T-helper 1 cell (primary cell): ENCODE data around the gene AAK1.
"Not testable (repeated sequence)": the region's sequence is repeated elsewhere in the genome, so short reads cannot be mapped to it uniquely, and the experiment has no call there.

Experiments
- DNase-seq, 5 donors: peaks; one replicate each; pipeline ENCODE4 v3.0.0-alpha.2; 2012 to 2020

The AAK1 gene

DNA sequence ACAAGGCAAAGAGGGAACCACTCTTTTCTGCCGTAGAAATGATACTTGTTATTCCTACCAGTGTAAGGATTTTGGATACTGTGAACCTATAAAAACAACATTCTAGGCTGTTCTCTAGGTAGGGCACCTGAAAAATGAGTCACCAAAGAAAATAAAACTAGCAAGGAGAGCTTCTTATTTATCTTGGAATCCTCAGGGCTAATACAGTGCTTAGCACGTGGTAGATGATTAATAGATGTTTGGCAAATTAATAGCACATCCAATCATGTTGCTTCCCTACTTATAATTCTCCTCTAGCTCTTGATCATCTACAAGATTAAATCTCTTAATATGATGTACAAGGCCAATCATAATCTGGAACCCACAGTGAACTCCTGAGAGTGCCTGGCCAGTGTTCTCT lies 73.1 kb downstream of the AAK1 start:
- DNase-seq, result no peak

DNA sequence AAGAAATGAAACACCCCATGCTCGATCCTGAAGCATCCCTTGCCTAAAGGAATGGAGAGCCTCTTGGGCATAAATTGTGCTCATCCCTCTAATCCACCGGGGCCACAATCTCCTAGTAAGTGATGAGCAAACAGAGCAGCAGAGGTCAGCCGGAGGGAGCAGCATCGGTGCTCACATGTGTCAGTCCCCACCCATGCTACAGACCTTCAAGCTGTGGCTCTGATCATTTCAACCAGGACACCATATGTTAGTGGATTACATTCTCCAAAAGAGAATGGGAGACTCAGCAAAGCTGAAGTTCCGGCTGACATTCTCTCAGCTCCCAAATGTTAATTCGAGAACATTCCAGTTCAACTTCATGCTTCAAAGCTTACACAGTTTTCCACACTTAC lies 75.6 kb downstream of the AAK1 start:
- DNase-seq, result no peak

DNA sequence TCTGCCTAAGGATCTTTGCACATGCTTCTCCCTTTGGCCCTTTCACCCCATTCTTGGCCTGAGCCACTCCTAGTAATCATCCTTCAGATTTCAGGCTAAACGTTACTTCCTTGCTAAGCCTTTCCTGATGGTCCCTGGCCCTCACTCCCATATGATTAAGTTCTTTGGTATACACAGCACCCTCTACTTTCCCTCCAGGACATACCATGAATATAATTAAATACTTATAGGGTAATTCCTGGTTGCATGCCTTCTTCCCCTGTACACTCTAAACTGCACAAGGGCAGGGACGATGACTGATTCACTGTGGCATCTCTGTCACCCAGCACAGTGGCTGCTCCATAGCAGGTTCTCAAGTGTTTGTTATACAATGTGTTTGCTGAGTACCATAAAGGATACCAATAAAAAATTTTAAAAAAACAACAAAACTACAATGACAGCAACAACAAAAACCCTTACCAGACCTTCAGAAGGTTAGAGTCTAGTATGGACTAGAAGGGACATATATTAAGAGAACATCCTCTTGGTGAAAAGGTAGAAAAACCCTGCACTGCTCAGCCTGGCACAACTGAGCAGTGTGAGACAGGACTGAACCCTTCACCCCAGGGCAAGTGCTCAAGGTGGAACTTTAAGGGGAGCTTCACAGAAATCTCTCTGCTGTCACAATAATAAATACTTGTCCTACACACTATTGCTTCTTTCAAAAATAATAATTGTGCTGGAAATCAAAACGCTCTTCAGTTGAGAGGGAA lies 76.2 kb downstream of the AAK1 start:
- no peak for DNase-seq

DNA sequence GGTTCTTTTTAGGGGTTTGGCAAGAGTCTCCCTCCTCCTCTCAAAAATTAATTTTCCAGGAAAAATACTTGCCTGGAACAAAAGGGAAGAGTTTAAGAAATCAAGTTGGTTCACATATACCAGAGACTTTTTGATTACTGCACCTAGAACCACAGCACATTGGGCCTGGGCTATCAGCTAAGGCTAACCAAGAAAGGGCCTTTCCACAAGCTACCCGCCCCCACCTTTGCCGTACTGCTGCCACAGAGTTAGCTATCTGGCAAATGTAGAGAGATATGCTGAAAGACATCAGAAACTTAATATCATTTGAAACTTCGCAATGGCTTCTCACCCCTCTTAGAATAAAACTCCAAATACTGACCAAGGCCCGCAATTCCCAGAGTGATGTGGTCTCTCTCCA lies 76.9 kb downstream of the AAK1 start:
- DNase-seq, result no peak

DNA sequence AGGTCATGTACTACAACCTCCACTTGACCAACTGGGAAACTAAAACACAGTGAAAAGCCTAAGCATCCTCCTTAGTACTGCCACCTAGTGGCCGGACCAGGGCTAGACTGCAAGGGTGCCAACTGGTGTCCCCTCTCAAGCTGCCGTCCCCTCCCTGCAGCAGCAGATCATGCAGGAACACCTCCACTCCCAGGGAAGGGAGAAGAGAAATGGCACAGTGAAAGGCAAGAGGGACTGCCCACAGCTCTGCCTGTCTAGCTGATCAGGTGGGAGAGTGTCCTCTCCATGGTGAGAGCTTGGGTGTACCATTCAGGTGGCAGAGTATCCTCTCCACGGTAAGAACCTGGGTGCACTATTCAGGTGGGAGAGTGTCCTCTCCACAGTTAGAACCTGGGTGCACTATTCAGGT lies 78.1 kb downstream of the AAK1 start:
- peak; percentile 29 to 63 (median 49) for DNase-seq

DNA sequence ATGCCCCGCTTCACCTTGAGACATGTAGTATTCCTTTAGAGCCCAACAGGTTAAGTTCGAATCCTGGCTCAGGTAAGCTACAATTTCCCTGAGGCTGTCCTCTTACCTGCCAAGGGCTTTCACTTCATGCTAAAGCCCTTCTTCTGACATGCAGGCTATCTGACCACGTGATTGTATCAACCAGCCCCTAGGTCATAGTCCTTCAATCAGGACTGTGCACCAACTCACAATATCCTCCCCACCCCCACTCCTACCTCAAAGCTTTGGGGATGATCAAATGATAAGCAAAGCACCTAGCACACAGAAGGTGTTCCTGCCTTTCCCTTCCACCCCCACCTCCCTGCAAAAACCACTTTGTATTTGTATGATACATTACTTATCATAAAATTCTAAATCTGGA lies 78.9 kb downstream of the AAK1 start:
- no peak for DNase-seq

DNA sequence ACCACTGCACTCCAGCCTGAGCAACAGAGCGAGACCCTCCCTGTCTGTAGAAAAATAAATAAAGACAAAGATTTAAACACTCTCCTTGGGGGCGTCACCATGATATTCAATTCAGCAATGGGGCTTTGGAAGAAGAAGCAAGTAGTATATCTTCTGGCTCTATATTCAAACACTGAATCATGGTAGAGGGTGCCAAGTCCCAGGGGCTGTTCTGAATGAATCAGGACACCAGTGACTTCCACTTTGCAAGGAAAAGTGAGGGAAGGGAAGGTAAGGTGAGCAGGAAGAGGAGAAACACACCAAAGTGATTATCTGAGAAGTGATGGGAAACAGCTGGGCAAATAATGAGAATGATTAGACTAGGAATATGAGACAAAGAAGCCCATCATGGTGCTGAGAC lies 80.5 kb downstream of the AAK1 start:
- DNase-seq, result no peak

DNA sequence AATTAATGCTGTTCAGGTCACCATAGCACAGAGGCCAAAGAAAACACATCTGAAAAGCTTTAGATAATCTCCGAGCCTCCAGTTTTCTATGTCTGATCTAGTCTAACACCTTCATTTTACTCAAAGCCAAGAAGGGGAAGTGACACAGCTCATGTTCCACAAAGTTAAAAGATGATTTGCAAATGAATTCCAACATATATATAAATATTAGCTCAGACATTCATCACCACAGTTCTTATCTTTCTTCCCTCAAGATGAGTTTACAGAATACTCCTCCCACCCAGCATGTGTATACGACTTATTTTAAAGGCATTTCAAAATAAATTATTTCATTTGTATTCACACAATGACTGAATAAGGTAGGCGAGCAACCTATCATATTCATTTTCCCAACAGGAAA lies 82.4 kb downstream of the AAK1 start:
- DNase-seq, result no peak

DNA sequence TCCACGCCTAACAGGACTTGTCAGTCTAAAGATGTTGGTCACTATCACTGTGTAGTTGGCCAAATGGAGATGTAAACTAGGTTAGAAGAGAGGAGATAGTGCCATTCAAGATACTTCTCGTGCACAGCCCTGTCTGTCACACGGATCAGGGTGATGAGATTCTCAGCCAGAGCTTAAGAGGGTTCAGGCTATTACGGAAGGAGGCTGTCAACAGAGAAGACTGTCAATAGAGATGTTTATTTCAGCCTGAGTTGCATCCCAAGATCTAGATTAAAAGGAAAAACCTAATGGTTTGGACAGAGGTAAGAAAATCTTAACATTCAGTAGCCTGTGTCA lies 83.4 kb downstream of the AAK1 start:
- no peak for DNase-seq

DNA sequence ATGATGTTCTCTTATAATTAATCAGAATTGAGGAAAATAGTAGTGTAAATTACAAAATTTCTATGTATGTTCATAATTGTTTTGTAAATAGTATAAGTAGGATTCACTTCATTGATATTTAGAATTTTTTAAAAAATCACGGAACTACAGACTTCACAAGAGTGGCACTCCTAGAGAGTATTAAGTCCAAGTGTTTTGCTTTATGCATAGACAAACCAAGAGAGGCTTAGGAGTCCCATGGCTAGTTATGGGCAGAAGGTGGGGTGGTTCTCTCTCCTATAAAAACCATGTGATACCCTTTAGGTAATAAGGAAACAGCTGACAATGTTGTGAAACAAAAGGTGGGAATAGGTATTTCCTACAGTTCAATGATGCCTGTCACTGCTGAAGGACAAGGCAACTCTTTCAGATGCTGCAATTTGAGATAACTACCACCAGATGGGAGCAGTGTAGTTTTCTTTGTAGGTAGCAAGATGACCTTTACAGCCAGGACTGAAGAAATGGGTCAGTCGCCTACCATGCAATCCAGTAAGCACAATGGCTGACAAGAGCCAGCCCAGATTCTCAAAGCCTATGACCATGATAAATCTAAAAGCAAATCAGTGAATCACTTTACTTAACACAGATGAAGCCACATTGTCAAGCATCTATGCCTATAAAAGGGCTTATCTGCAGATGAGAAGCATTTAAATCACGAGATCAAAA lies 83.9 kb downstream of the AAK1 start:
- DNase-seq, result peak in 1 of 5 donors; percentile 45

DNA sequence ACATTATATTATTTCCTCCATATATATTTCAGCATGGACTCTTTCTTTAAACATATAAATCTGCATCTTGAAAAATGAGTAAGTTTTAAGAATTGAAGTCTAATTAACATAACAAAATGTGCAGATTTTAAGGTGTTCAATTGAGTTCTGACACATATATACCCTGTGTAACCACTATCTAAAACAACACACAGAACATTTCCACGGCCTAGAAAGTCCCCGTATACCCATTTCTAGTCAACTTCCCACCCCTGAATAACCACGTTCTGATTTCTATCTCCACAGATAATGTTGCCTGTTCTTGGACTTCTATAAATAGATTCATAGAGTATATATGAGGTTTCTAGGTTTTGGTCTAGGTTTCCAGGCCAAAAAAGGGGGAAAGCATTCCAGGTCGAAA lies 87.5 kb downstream of the AAK1 start:
- DNase-seq, result no peak

DNA sequence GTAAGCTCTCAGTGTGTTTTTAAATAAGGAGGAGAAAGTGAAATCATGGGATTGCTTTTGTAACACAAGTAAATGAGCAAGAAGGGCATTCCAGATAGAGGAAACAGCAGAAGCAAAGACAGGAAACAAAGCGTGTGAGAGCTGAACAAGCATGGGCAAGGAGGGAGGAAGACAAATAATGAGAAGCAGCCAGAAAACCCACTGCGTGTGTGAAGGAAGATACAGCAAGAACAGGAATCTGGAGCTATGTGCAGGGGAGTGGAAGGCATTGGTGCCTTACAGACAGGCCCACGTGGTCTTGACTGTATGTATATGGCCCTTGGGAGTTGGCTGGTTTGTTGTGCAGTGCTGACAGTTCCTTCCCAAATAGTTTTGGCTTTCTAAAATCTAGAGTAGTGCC lies 88.6 kb downstream of the AAK1 start:
- DNase-seq, result no peak

DNA sequence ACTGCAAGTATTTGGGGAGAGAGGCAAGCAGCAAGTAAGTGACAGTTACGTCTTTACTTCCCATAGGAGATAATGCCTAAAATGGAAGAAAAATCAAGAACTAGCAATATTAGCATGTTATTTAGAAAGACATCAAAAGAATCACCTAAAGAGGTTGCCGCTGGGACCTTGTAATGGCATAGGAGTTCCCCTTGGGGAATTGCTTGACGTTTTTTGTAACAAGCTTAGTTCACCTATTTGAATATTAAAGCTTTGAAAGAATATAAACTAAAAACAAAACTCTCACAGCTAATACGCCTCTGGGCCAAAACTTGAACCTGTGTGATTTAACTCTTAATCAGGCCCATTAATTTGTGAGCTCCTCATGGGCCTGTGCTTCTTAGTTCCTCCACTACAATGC lies 89.0 kb downstream of the AAK1 start:
- DNase-seq, result no peak

DNA sequence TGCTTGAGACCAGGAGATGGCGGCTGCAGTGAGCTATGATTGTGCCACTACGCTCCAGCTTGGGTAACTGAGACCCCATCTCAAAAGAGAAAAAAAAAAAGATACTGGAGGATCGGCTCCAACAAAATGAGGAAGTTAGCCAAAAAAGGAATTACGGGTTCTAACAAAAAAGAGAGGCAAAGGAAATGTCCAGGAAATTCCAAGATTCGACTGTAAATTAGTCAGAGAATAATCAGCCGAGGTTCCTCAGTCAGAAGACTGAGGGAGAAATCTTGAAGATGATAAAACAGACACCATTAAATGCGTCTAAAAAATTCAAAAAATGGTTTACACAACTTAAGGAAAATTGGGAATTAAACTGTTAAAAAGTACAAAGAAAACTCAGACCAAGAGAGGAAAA lies 89.5 kb downstream of the AAK1 start:
- no peak for DNase-seq

DNA sequence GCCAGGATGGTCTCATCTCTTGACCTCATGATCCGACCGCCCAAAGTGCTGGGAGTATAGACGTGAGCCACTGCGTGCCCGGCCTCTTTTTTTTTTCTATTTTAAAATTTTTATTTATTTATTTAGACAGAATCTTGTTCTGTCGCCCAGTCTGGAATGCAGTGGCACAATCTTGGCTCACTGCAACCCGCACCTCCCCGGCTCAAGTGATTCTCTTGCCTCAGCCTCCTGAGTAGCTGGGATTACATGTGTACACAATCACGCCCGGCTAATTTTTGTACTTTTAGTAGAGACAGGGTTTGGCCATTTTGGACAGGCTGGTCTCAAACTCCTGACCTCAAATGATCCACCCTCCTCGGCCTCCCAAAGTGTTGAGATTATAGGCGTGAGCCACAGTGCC lies 93.0 kb downstream of the AAK1 start:
- DNase-seq, result not testable (repeated sequence)

DNA sequence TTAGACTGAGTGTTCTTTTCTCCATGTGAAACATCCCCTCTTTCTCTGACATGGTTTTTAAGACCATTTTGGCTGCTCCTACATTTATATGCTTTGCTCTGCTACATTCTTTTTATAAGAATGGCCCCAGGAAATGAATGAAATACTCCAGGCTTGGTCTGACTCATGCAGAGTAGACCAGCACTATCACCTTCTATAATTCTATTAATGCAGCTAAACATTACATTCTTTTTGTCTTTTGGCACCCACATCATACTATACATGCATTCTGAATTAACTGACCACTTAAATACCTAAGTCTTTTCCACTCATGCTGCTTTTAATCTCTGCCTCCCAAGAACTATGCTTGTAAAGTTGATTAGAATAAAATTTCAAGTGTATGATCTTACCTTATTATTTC lies 94.1 kb downstream of the AAK1 start:
- no peak for DNase-seq

DNA sequence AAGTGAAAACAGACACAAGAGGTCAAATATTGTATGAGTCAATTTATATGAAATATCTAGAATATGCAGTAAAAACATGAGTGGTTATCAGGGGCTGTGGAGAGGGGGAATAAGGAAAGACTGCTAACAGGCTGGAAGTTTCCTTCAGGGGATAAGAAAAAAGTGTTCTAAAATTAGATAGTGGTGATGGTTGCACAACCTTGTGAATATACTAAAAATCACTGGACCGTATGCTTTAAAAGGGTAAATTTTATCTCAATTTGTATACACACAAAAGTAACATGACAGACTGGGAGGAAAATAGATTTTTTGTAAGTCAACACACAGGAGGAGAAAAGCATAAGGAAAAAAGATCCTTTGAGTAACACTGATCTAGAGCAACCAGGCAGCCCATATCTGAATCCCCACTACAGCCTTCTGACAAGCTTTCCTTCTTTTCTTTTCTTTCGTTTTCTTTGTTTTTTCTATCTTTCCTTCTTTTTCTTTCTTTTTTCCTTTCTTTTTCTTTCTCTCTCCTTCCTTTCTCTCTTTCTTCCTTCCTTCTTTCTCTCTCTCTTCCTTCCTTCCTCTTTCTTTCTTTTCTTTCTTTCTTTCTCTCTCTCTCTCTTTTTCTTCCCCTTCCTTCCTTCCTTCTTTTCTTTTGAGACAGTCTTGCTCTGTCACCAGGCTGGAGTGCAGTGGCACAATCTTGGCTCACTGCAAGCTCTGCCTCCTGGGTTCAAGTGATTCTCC lies 95.4 kb downstream of the AAK1 start:
- no peak for DNase-seq

DNA sequence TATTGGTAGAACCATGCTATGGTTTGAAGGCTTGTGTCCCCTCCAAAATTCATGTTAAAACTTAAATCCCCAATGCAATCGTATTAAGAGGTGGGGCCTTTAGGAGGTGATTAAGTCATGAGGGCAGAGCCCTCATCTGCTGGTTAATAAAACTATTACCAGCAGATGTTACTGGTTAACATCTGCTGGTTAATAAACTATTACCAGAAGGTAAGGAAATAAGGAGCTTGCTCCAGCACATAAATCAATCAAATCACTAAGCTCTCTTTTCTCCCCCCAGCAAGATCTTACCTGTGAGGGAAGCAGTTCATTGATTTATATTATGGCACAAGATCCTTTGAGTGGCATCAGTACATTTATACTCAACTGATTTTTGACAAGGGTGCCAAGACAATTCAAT lies 96.9 kb downstream of the AAK1 start:
- DNase-seq, result no peak

DNA sequence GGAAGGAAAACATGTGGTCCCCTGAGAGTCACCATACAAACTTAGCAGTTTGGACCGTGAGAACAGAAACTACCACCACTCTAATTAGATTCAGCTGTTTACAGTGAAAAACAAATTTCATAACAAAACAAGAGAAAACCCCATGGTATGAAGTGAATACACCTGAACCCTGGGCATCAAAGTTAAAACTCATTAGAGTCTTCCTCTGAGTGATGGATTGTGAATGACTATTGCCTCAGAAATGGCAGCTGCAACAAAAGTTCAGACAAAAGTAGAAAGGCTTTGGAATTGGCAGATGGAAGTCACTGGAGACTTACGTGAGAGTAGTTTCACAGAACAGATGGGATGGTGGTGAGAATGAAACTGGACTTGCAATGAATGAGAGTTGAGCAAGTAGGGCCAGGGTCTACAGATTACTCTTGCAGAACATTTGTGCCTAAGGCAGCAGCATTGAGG lies 98.0 kb downstream of the AAK1 start:
- no peak for DNase-seq

DNA sequence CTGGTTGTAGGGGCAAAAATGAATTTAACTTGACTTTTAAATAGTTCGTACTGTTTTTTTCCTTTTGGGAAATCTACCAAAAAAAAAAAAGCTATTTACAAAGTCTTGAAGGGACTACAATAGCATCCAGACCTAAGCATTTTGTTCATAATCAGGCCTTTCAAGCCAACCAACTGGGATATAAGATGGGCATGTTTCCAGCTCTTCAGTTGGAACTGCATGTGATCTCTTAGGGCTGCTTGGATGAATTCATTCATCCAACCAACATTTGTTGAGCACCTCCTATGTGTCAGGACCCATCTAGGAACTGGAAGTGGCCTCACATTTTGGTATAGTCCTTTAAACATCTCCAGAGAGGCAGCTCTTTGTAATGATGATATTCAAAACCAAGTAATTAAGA lies 98.6 kb downstream of the AAK1 start:
- no peak for DNase-seq

DNA sequence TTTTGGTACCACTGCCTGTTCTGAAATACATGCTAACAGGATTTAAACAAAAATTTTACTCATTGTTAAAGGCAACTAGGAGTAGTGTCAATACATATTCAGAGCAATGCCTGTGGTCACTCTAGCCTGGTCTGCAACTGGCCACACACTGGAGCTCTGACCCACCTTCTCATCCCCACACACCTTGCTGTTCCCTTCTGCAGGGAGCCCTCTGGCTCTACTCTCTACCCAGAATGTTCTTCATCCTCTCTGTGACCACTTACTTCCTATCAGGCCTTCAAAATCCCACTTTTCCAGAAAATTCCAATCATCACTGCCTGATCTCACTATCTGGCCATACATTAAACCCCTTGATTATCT lies 104.0 kb downstream of the AAK1 start:
- DNase-seq, result no peak

DNA sequence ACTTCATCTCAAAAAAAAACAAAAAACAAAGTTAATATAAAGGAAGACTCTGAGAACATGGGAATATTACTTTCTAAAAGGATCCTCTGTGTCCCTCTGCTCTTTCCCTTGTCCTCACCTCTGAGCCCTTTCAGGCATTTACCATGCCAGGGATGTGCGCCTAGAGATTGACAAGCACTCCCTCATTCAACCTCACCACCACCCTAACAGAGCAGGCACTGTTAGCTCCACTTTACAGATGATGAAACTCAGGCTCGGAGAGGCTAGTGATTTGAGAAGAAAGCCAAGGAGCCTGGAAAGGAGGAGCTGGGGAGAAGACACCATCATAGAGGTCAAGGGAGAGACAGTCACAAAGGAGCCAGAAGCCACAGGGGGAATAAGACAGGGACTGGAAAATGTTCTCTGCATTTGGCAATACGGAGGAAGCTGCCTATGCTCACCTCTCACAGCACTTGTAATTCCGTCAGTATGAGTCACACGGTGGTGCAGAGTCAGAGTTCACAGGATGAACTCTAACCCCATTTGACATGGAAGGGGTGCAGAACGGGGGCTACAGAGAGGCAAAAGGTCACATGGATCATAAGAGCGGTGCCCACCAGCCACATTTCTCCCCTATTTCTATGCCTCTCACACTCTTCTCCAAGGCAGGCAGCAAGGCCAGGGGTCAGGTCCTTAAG lies 104.5 kb downstream of the AAK1 start:
- no peak for DNase-seq

DNA sequence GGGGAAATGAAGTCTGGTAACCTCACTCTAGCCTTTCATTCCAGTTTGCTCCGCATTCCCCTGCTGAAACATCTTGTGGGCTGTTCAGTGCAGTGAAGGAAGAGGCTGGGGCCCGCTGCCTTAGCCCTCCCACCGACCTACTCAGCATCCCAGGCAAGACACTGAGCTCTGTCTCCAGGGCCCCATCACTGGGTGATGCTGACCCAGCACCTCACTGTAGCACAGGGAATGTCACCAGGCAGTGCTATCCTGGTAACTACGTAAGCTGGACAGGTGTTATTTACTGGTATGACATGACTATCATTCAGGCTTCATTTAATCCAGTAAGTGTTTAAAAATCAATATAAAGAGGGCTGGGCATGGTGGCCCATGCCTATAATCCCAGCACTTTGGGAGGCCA lies 105.3 kb downstream of the AAK1 start:
- no peak for DNase-seq

DNA sequence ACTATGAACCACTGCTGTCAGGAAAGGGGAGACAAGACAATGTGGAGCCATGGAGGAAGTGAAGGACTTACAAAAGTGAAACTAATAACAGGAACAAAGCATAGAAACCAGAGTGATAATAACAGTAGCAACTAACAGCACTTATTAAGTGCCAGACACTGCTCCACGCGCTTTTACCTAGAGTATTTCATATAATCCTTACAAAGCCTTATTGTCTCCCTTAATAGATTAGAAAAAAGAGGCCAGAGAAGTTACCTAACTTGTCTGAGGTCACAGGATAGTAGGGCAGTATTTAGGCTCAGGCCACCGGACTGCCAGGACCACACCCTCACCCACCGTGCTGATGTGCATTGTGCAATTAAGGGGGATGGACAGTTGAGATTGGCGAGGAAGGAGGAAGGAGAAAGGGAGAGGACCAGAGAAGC lies 107.7 kb downstream of the AAK1 start:
- DNase-seq, result no peak
